ENCODE measurements around the gene DNM2.

DNA sequence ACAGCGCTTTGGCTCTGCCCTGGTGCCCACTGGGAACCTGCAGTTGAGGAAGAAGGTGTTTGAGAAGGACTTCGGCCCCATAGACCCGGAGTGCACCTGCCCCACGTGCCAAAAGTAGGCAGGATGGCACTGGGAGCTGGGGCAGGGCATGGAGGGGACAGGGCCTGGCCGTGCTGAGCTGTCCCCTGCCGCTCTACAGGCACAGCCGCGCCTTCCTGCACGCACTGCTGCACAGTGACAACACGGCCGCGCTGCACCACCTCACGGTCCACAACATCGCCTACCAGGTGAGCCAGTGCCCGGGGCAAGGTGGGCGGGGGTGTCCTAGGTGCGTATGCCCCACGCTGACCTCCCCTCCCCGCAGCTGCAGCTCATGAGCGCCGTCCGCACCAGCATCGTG is 5.1 kb upstream of the DNM2 start:
- TF ChIP-seq, protein P1, sequence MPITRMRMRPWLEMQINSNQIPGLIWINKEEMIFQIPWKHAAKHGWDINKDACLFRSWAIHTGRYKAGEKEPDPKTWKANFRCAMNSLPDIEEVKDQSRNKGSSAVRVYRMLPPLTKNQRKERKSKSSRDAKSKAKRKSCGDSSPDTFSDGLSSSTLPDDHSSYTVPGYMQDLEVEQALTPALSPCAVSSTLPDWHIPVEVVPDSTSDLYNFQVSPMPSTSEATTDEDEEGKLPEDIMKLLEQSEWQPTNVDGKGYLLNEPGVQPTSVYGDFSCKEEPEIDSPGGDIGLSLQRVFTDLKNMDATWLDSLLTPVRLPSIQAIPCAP (CRISPR knock-in tag; IDR thresholded peaks at IDR 0.05; ENCODE audit: low read depth) = no peak
- no peak for TF ChIP-seq RELA (CRISPR knock-in tag; IDR thresholded peaks at IDR 0.05)
- TF ChIP-seq RERE (CRISPR knock-in tag; IDR thresholded peaks at IDR 0.05; ENCODE audit: low read depth) = no peak
- TF ChIP-seq ZBTB42 (CRISPR knock-in tag; IDR thresholded peaks at IDR 0.05) = no peak
- TF ChIP-seq CHD2 (IDR thresholded peaks at IDR 0.05; ENCODE audit: low read depth, low read length) = no peak
- TF ChIP-seq CTCF (CRISPR knock-in tag; IDR thresholded peaks at IDR 0.05) = no peak

All from HepG2 (cell line).